OCI-LY1 (cell line): ENCODE measurements around the gene METTL9.

Experiments
- H2AFZ ChIP-seq: fragments of 200-600 bp; sonication (generic), shearing (Covaris generic); 2 replicates; pipeline ENCODE4 v1.6.0; 2014; ENCODE audit warnings: antibody characterized with exemption, mild to moderate bottlenecking, low read length
- H3F3A ChIP-seq: fragments of 200-600 bp; sonication (generic), shearing (Covaris generic); 2 replicates; pipeline ENCODE4 v1.6.0; 2014; ENCODE audit warnings: mild to moderate bottlenecking, antibody characterized with exemption, low read length, moderate library complexity; ENCODE audit not compliant: insufficient read depth
- H3K27ac ChIP-seq: fragments of 200-600 bp; sonication (generic); 2 replicates; pipeline ENCODE4 v1.5.1; 2014; ENCODE audit warnings: low read length, mixed run types, mild to moderate bottlenecking, low read depth; ENCODE audit not compliant: poor library complexity, severe bottlenecking
- H3K27me3 ChIP-seq: fragments of 200-600 bp; sonication (generic); 2 replicates; pipeline ENCODE4 v1.6.0; 2014; ENCODE audit warnings: antibody characterized with exemption, mild to moderate bottlenecking, low read length, moderate library complexity; ENCODE audit not compliant: insufficient read depth
- H3K36me3 ChIP-seq: fragments of 200-600 bp; sonication (generic); 2 replicates; pipeline ENCODE4 v1.6.1; 2014; ENCODE audit warnings: mild to moderate bottlenecking, antibody characterized with exemption, low read length, moderate library complexity, mixed read lengths; ENCODE audit not compliant: insufficient read depth
- H3K4me1 ChIP-seq: fragments of 200-600 bp; sonication (generic); 2 replicates; pipeline ENCODE4 v1.5.1; 2014; ENCODE audit warnings: mild to moderate bottlenecking, low read length, moderate library complexity; ENCODE audit not compliant: insufficient read depth, severe bottlenecking
- H3K4me2 ChIP-seq: fragments of 200-600 bp; sonication (generic), shearing (Covaris generic); 2 replicates; pipeline ENCODE4 v1.6.1; 2014; ENCODE audit warnings: low read length
- H3K4me3 ChIP-seq: fragments of 200-600 bp; sonication (generic); 2 replicates; pipeline ENCODE4 v1.5.1; 2014; ENCODE audit warnings: low read length, low read depth, mild to moderate bottlenecking, mixed read lengths; ENCODE audit not compliant: poor library complexity, severe bottlenecking
- H3K79me2 ChIP-seq: fragments of 200-600 bp; shearing (Covaris generic); 2 replicates; pipeline ENCODE4 v1.6.1; 2016; ENCODE audit warnings: mixed run types, low read length, mixed read lengths; ENCODE audit not compliant: insufficient read depth
- H3K9ac ChIP-seq: fragments of 200-600 bp; sonication (generic), shearing (Covaris generic); 2 replicates; pipeline ENCODE4 v1.6.1; 2014; ENCODE audit warnings: mild to moderate bottlenecking, low read length, mixed read lengths
- H3K9me2 ChIP-seq: fragments of 200-600 bp; sonication (generic), shearing (Covaris generic); 2 replicates; pipeline ENCODE4 v1.6.1; 2014; ENCODE audit warnings: low read depth, mild to moderate bottlenecking, low read length, mixed read lengths
- H3K9me3 ChIP-seq: fragments of 200-600 bp; shearing (Covaris generic); 2 replicates; pipeline ENCODE4 v1.6.1; 2014; ENCODE audit warnings: low read length, mixed read lengths
- H4K20me1 ChIP-seq: fragments of 200-600 bp; sonication (generic), shearing (Covaris generic); 2 replicates; pipeline ENCODE4 v1.6.0; 2016; ENCODE audit warnings: mild to moderate bottlenecking, low read length; ENCODE audit not compliant: insufficient read depth
- EZH2 ChIP-seq: fragments of 200-600 bp; sonication (generic), shearing (Covaris generic); IDR thresholded peaks from 2 replicates; pipeline ENCODE4 v1.8.0; 2017; ENCODE audit warnings: borderline replicate concordance, mixed run types, mild to moderate bottlenecking, antibody characterized with exemption, low read length, moderate library complexity, mixed read lengths
- TF ChIP-seq, protein P1 (sequence below): fragments of 200-600 bp; sonication (generic), shearing (Covaris generic); IDR thresholded peaks from 2 replicates; pipeline ENCODE4 v1.5.1; 2017; ENCODE audit warnings: mild to moderate bottlenecking, antibody characterized with exemption, low read length, moderate library complexity, mixed read lengths

The METTL9 gene

DNA sequence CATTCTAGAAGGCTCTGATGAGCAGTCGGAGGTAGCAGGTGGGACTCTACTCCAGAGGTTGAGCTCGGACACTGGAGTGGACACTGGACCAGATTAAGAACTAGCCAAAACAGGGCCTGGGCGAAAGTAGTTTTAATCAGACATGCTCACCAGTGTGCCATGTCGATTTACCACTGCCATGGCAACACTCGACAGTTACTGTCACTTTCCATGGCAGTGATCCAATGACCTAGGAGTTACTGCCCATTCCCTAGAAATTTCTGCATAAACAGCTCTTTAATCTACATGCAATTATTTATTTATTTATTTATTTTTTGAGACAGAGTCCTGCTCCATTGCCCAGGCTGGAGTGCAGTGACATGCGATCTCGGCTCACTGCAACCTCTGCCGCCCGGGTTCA lies 7.2 kb upstream of the METTL9 start:
- H3K36me3 ChIP-seq, result no peaks in the 10 kb centered on the region
- no peaks in the 10 kb centered on the region for H4K20me1 ChIP-seq
- H3K9me2 ChIP-seq, result no peaks in the 10 kb centered on the region
- H3K9ac ChIP-seq, result no peak overlapping the region
- H3K9me3 ChIP-seq, result no peaks in the 10 kb centered on the region
- H3K27me3 ChIP-seq, result no peaks in the 10 kb centered on the region
- no peak overlapping the region for H3K27ac ChIP-seq
- no peak overlapping the region for H3K4me3 ChIP-seq
- H3K79me2 ChIP-seq, result no peaks in the 10 kb centered on the region
- H3K4me2 ChIP-seq, result no peak overlapping the region
- peaks cover 27% of the 10 kb centered on the region for H3K4me1 ChIP-seq
- no peak overlapping the region for H2AFZ ChIP-seq
- TF ChIP-seq, protein P1, sequence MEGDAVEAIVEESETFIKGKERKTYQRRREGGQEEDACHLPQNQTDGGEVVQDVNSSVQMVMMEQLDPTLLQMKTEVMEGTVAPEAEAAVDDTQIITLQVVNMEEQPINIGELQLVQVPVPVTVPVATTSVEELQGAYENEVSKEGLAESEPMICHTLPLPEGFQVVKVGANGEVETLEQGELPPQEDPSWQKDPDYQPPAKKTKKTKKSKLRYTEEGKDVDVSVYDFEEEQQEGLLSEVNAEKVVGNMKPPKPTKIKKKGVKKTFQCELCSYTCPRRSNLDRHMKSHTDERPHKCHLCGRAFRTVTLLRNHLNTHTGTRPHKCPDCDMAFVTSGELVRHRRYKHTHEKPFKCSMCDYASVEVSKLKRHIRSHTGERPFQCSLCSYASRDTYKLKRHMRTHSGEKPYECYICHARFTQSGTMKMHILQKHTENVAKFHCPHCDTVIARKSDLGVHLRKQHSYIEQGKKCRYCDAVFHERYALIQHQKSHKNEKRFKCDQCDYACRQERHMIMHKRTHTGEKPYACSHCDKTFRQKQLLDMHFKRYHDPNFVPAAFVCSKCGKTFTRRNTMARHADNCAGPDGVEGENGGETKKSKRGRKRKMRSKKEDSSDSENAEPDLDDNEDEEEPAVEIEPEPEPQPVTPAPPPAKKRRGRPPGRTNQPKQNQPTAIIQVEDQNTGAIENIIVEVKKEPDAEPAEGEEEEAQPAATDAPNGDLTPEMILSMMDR, result no peak
- no peak for TF ChIP-seq EZH2
- no peaks in the 10 kb centered on the region for H3F3A ChIP-seq

DNA sequence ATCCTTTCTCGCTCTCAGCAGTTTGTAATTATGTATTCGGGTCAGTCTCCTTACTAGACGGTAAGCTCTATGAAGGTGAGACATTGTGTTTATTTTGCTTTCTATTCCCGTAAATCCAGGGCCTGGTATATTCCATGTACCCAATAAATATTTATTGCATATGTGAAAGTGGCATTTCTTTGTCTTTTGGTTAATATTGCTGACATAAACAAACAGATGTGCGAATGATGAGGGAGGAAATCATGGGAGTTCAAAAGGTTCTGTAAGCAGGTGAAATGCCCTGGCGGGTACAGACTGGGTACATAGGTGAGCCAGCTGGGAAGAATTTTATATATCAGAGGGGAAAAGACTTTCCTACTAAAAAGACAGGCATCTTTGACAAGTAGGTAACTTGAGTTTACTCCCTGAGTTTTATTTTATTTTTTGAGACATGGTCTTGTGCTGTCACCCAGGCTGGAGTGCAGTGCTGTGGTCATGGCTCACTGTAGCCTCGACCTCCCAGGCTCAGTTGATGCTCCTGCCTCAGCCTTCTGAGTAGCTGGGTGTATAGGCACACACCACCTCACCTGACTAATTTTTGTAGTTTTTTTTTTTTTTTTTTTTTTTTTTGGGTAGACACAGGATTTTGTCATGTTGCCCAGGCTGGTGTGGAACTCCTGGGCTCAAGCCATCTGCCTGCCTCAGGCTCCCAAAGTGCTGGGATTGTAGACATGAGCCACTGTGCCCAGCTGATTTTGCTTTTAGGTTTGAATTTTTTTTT lies 5.7 kb upstream of the METTL9 start:
- Histone ChIP-seq H3K79me2 (no peaks in the 10 kb centered on the region), H4K20me1 (no peaks in the 10 kb centered on the region), H3K9ac (no peak overlapping the region), H2AFZ (no peak overlapping the region), H3K4me2 (no peak overlapping the region), H3K4me3 (no peak overlapping the region), H3K36me3 (no peaks in the 10 kb centered on the region), H3F3A (0 out of 2 replicates have a peak, but pooled peaks cover 4% of the 10 kb centered on the region), H3K9me3 (no peaks in the 10 kb centered on the region), H3K4me1 (peaks cover 42% of the 10 kb centered on the region), H3K27ac (no peak overlapping the region), H3K27me3 (no peaks in the 10 kb centered on the region), H3K9me2 (no peaks in the 10 kb centered on the region)
- no peak for TF ChIP-seq EZH2
- TF ChIP-seq, protein P1, result no peak

DNA sequence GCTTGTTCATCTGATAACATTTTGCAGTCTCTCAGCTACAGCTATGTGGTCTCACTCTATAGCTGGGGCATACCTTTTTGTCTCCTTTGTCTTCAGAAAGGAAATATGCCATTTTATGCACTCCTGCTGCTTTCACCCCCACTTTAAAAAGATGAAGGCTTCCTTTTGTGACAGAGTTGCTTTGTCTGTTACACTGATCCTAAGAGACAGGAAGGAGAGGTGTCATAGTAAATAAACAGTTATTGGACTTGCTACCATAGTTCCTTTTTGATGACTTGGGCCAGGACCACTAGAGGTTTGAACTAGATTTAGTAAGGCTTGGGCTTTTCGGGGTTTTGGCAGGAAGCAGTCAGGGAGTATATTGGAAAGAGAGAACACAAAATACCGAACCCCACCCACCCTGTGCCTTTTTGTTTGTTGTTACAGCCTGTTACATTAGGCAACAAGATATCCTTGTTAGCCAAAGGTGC lies 1.8 kb upstream of the METTL9 start:
- H3K9me3 ChIP-seq, result no peaks in the 10 kb centered on the region
- H3F3A ChIP-seq, result 0 out of 2 replicates have a peak, but pooled peaks cover 4% of the 10 kb centered on the region
- no peak for TF ChIP-seq EZH2
- TF ChIP-seq, protein P1, result no peak
- H3K79me2 ChIP-seq, result peaks cover 24% of the 10 kb centered on the region
- H2AFZ ChIP-seq, result peak overlapping the region; percentile 88; the same call in 1 of the 2 replicates
- peak overlapping the region; percentile 46 for H3K27ac ChIP-seq
- H3K36me3 ChIP-seq, result no peaks in the 10 kb centered on the region
- peaks cover 52% of the 10 kb centered on the region for H3K4me1 ChIP-seq
- no peaks in the 10 kb centered on the region for H4K20me1 ChIP-seq
- H3K4me2 ChIP-seq, result no peak overlapping the region
- no peaks in the 10 kb centered on the region for H3K27me3 ChIP-seq
- H3K4me3 ChIP-seq, result no peak overlapping the region
- no peak overlapping the region for H3K9ac ChIP-seq
- H3K9me2 ChIP-seq, result no peaks in the 10 kb centered on the region
